ENCODE measurements around the gene TNIK. TPM values are rescaled to one million over a fixed set of nuclear protein-coding genes. Genes with fewer than 3 reads are reported as not detected.

Gene TNIK
- total and polyA plus RNA-seq, 2 of the 4 experiments (the other 2 are of a cell fraction): 3.4 to 6.3 TPM

GRCh38 chr3:171199473-171199829 lies 260.8 kb downstream of the TNIK start:
- Histone ChIP-seq H3K27me3 (ENCODE audit: control insufficient read depth, insufficient read depth, low read length) (no peaks in the 10 kb centered on the region), H2BK5ac (ENCODE audit: low read depth, low read length, poor library complexity, severe bottlenecking) (no peak overlapping the region), H3K4me1 (ENCODE audit: control insufficient read depth, insufficient read depth, low read length) (no peaks in the 10 kb centered on the region), H3K9ac (ENCODE audit: low read depth, low read length) (no peak overlapping the region), H3K9me3 (ENCODE audit: control insufficient read depth, insufficient read depth, low read length) (no peaks in the 10 kb centered on the region), H3K79me1 (ENCODE audit: low read depth in 1 of 2, low read length in 2 of 2) (no peaks in the 10 kb centered on the region), H2AK9ac (replicated peaks; ENCODE audit: low read depth, low read length, poor library complexity) (no peak overlapping the region), H2AFZ (replicated peaks; ENCODE audit: low read length, poor library complexity) (no peak overlapping the region), H3K23ac (ENCODE audit: low read depth, low read length) (no peak overlapping the region), H3K27ac (ENCODE audit: insufficient read depth, low read length) (no peak overlapping the region), H3K36me3 (ENCODE audit: control insufficient read depth, insufficient read depth, low read length) (no peaks in the 10 kb centered on the region), H3K9me1 (ENCODE audit: insufficient read depth, low read length) (no peaks in the 10 kb centered on the region), H4K20me1 (ENCODE audit: insufficient read depth, low read length) (no peaks in the 10 kb centered on the region), H3K18ac (ENCODE audit: low read depth, low read length) (no peak overlapping the region), H3K4me3 (ENCODE audit: insufficient read depth, low read depth, low read length) (no peak overlapping the region), H3K4me2 (ENCODE audit: low read depth, low read length) (no peak overlapping the region), H3K14ac (replicated peaks; ENCODE audit: low read depth, low read length) (no peak overlapping the region), H4K91ac (ENCODE audit: insufficient read depth, low read depth, low read length) (no peak overlapping the region), H4K8ac (ENCODE audit: low read depth in 2 of 2, low read length in 2 of 2) (no peak overlapping the region), H4K5ac (ENCODE audit: low read depth, low read length) (no peak overlapping the region), H2BK20ac (ENCODE audit: low read depth, low read length) (no peak overlapping the region), H2AK5ac (ENCODE audit: low read depth, low read length) (no peak overlapping the region), H2BK120ac (ENCODE audit: low read depth, low read length) (no peak overlapping the region), H3K56ac (ENCODE audit: extremely low read depth, insufficient read depth, low read length) (no peak overlapping the region), H3K4ac (ENCODE audit: low read depth, low read length) (no peak overlapping the region), H2BK15ac (ENCODE audit: low read depth, low read length) (no peak overlapping the region)
- ATAC-seq (ENCODE audit: low read depth) (no peak), DNase-seq (no peak)
- ChIA-PET CTCF (no interaction called here), POLR2A (ENCODE audit: unreplicated experiment) (no interaction called here)
- BruUV-seq (replicated peaks): no TSS peak
- dilution Hi-C loops (cut with HindIII; ENCODE audit: low sequenced_read_pairs, unreplicated experiment) (no loop called here), in situ Hi-C loops (cut with MboI; ENCODE audit: low sequenced_read_pairs) (no loop called here), intact Hi-C loops (cut with micrococcal nuclease) (no loop called here)
- WGBS, 2 experiments (ENCODE audit: extremely low coverage in 2 of 2, insufficient read length in 1 of 2): no CpG with 5 or more reads among the region's 3 CpGs
- TF ChIP-seq SMC3 (IDR thresholded peaks at IDR 0.05; ENCODE audit: low read depth, low read length): no peak
- TF ChIP-seq CTCF (conservative IDR thresholded peaks at IDR 0.05; ENCODE audit: low read depth, low read length): no peak
- TF ChIP-seq POLR2A (IDR thresholded peaks at IDR 0.05; ENCODE audit: low read depth, low read length): no peak
- TF ChIP-seq MAFK (IDR thresholded peaks at IDR 0.05; ENCODE audit: low read depth, low read length): no peak
- TF ChIP-seq USF2 (IDR thresholded peaks at IDR 0.05; ENCODE audit: low read depth, low read length): no peak
- TF ChIP-seq MXI1 (IDR thresholded peaks at IDR 0.05; ENCODE audit: borderline replicate concordance, low read depth, low read length): no peak
- no peak for TF ChIP-seq RAD21 (IDR thresholded peaks at IDR 0.05; ENCODE audit: low read length)

Measured in IMR-90 (cell line).